ENCODE measurements around the gene MOCS2. TPM values are rescaled to one million over a fixed set of nuclear protein-coding genes. Genes with fewer than 3 reads are reported as not detected.

Gene MOCS2
- total and polyA plus RNA-seq, 2 of the 8 experiments (the other 6 are each of a cell fraction or from before 2014, with no cell fraction given): 6.7 to 16.1 TPM

DNA sequence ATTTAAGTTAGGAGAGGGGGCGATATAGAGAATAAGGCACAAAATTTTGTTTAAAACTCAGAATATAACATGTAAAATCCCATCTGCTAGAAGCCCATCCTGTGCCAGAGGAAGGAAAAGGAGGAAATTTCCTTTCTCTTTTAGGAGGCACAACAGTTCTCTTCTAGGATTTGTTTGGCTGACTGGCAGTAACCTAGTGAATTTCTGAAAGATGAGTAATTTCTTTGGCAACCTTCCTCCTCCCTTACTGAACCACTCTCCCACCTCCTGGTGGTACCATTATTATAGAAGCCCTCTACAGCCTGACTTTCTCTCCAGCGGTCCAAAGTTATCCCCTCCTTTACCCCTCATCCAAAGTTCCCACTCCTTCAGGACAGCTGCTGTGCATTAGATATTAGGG is 18.3 kb downstream of the MOCS2 start (continued):
- TF ChIP-seq CHD2 (IDR thresholded peaks at IDR 0.05; ENCODE audit: low read length): no peak
- no peak for TF ChIP-seq FOSL1 (IDR thresholded peaks at IDR 0.05; ENCODE audit: insufficient read depth, low read depth, low read length)
- TF ChIP-seq RFX5 (IDR thresholded peaks at IDR 0.05; ENCODE audit: borderline replicate concordance, low read depth, low read length): no peak
- no peak for TF ChIP-seq NRF1 (IDR thresholded peaks at IDR 0.05; ENCODE audit: low read depth, low read length)
- no peak for TF ChIP-seq TBP (IDR thresholded peaks at IDR 0.05; ENCODE audit: low read depth, low read length)
- no peak for TF ChIP-seq ZNF274 (IDR thresholded peaks at IDR 0.05; ENCODE audit: borderline replicate concordance, extremely low read depth, low read length)
- no peak for TF ChIP-seq EP300 (IDR thresholded peaks at IDR 0.05; ENCODE audit: borderline replicate concordance in 1 of 2, low read depth in 2 of 2, low read length in 2 of 2)
- TF ChIP-seq ASH2L (IDR thresholded peaks at IDR 0.05; ENCODE audit: low read length): no peak
